ENCODE data around the gene ASGR2. TPM values are rescaled to one million over a fixed set of nuclear protein-coding genes. Genes with fewer than 3 reads are reported as not detected.
A peak's percentile ranks its signal among the peaks of the same experiment; 100 is the strongest.
"Not testable (repeated sequence)": the region's sequence is repeated elsewhere in the genome, so short reads cannot be mapped to it uniquely, and the experiment has no call there.

The ASGR2 gene
- 12.9 TPM for total RNA-seq

- H3K4me1 ChIP-seq (ENCODE audit: insufficient read depth, low read length), result peaks cover 83% of the 10 kb centered on the region
These were observed at the start of gene ASGR2 for GRCh38 chr17:7114241-7114874. Gene ASGR2, minus strand, starts transcription at chr17:7114822. Its CDS starts 582 bp downstream, at chr17:7114240.

GRCh38 chr17:7159571-7159970 is 44.9 kb upstream of the ASGR2 start:
- not testable (repeated sequence) for H3K4me3 ChIP-seq (ENCODE audit: low read length); H3K27me3 ChIP-seq (ENCODE audit: insufficient read depth, low read length); H3K9me3 ChIP-seq (ENCODE audit: low read depth, low read length)
- peaks cover 18% of the 10 kb centered on the region for H3K4me1 ChIP-seq (ENCODE audit: insufficient read depth, low read length)

More at GRCh38 chr17:7114241-7114874, at the start of gene ASGR2:
- Histone ChIP-seq H3K4me3 (ENCODE audit: low read length) (no peak within 1 kb of the TSS), H3K9me3 (ENCODE audit: low read depth, low read length) (no peaks in the 10 kb centered on the region), H3K27me3 (ENCODE audit: insufficient read depth, low read length) (no peaks in the 10 kb centered on the region)

GRCh38 chr17:7158424-7158823 is 43.8 kb upstream of the ASGR2 start:
- H3K4me1 ChIP-seq (ENCODE audit: insufficient read depth, low read length), result peaks cover 18% of the 10 kb centered on the region
- not testable (repeated sequence) for H3K9me3 ChIP-seq (ENCODE audit: low read depth, low read length); H3K27me3 ChIP-seq (ENCODE audit: insufficient read depth, low read length); H3K4me3 ChIP-seq (ENCODE audit: low read length)

GRCh38 chr17:7156342-7156940 is 41.8 kb upstream of the ASGR2 start:
- Histone ChIP-seq H3K4me1 (ENCODE audit: insufficient read depth, low read length) (peaks cover 18% of the 10 kb centered on the region), H3K27me3 (ENCODE audit: insufficient read depth, low read length) (no peaks in the 10 kb centered on the region), H3K9me3 (ENCODE audit: low read depth, low read length) (no peaks in the 10 kb centered on the region), H3K4me3 (ENCODE audit: low read length) (no peak overlapping the region)

- Histone ChIP-seq H3K4me1 (ENCODE audit: insufficient read depth, low read length) (no peaks in the 10 kb centered on the region), H3K4me3 (ENCODE audit: low read length) (no peak overlapping the region), H3K27me3 (ENCODE audit: insufficient read depth, low read length) (no peaks in the 10 kb centered on the region), H3K9me3 (ENCODE audit: low read depth, low read length) (no peaks in the 10 kb centered on the region)
These were observed 33.1 kb upstream of the ASGR2 start for GRCh38 chr17:7147772-7148171.

- H3K9me3 ChIP-seq (ENCODE audit: low read depth, low read length), result no peaks in the 10 kb centered on the region
- no peak overlapping the region for H3K4me3 ChIP-seq (ENCODE audit: low read length)
- H3K4me1 ChIP-seq (ENCODE audit: insufficient read depth, low read length), result no peaks in the 10 kb centered on the region
- no peaks in the 10 kb centered on the region for H3K27me3 ChIP-seq (ENCODE audit: insufficient read depth, low read length)
These were observed 31.5 kb upstream of the ASGR2 start for GRCh38 chr17:7146115-7146514.

GRCh38 chr17:7144213-7144612 is 29.6 kb upstream of the ASGR2 start:
- H3K27me3 ChIP-seq (ENCODE audit: insufficient read depth, low read length), result no peaks in the 10 kb centered on the region
- no peaks in the 10 kb centered on the region for H3K9me3 ChIP-seq (ENCODE audit: low read depth, low read length)
- H3K4me1 ChIP-seq (ENCODE audit: insufficient read depth, low read length), result peaks cover 7% of the 10 kb centered on the region
- no peak overlapping the region for H3K4me3 ChIP-seq (ENCODE audit: low read length)

- H3K4me1 ChIP-seq (ENCODE audit: insufficient read depth, low read length), result peaks cover 23% of the 10 kb centered on the region
- no peak overlapping the region for H3K4me3 ChIP-seq (ENCODE audit: low read length)
- peaks cover 3% of the 10 kb centered on the region for H3K27me3 ChIP-seq (ENCODE audit: insufficient read depth, low read length)
- no peaks in the 10 kb centered on the region for H3K9me3 ChIP-seq (ENCODE audit: low read depth, low read length)
These were observed 27.2 kb upstream of the ASGR2 start for GRCh38 chr17:7141824-7142223.

- Histone ChIP-seq H3K27me3 (ENCODE audit: insufficient read depth, low read length) (peaks cover 3% of the 10 kb centered on the region), H3K9me3 (ENCODE audit: low read depth, low read length) (no peaks in the 10 kb centered on the region), H3K4me1 (ENCODE audit: insufficient read depth, low read length) (peaks cover 46% of the 10 kb centered on the region), H3K4me3 (ENCODE audit: low read length) (peak overlapping the region; percentile 27)
These were observed 24.8 kb upstream of the ASGR2 start for GRCh38 chr17:7139400-7139799.

GRCh38 chr17:7138800-7139381 is 24.3 kb upstream of the ASGR2 start:
- H3K4me1 ChIP-seq (ENCODE audit: insufficient read depth, low read length), result peaks cover 51% of the 10 kb centered on the region
- H3K27me3 ChIP-seq (ENCODE audit: insufficient read depth, low read length), result peaks cover 3% of the 10 kb centered on the region
- H3K4me3 ChIP-seq (ENCODE audit: low read length), result peak overlapping the region; percentile 27
- no peaks in the 10 kb centered on the region for H3K9me3 ChIP-seq (ENCODE audit: low read depth, low read length)

- peaks cover 3% of the 10 kb centered on the region for H3K27me3 ChIP-seq (ENCODE audit: insufficient read depth, low read length)
- peak overlapping the region; percentile 34 for H3K4me3 ChIP-seq (ENCODE audit: low read length)
- peaks cover 64% of the 10 kb centered on the region for H3K4me1 ChIP-seq (ENCODE audit: insufficient read depth, low read length)
- H3K9me3 ChIP-seq (ENCODE audit: low read depth, low read length), result no peaks in the 10 kb centered on the region
These were observed 22.7 kb upstream of the ASGR2 start for GRCh38 chr17:7137171-7137943.

- H3K4me3 ChIP-seq (ENCODE audit: low read length), result no peak overlapping the region
- peaks cover 74% of the 10 kb centered on the region for H3K4me1 ChIP-seq (ENCODE audit: insufficient read depth, low read length)
These were observed 21.8 kb upstream of the ASGR2 start for GRCh38 chr17:7136266-7136877.

GRCh38 chr17:7133916-7134315 is 19.3 kb upstream of the ASGR2 start:
- no peaks in the 10 kb centered on the region for H3K9me3 ChIP-seq (ENCODE audit: low read depth, low read length)
- H3K4me3 ChIP-seq (ENCODE audit: low read length), result no peak overlapping the region
- H3K27me3 ChIP-seq (ENCODE audit: insufficient read depth, low read length), result peaks cover 3% of the 10 kb centered on the region
- peaks cover 88% of the 10 kb centered on the region for H3K4me1 ChIP-seq (ENCODE audit: insufficient read depth, low read length)

More at GRCh38 chr17:7136266-7136877, 21.8 kb upstream of the ASGR2 start:
- peaks cover 3% of the 10 kb centered on the region for H3K27me3 ChIP-seq (ENCODE audit: insufficient read depth, low read length)
- H3K9me3 ChIP-seq (ENCODE audit: low read depth, low read length), result no peaks in the 10 kb centered on the region

GRCh38 chr17:7133424-7133823 is 18.8 kb upstream of the ASGR2 start:
- Histone ChIP-seq H3K4me1 (ENCODE audit: insufficient read depth, low read length) (peaks cover 87% of the 10 kb centered on the region), H3K4me3 (ENCODE audit: low read length) (no peak overlapping the region), H3K27me3 (ENCODE audit: insufficient read depth, low read length) (peaks cover 3% of the 10 kb centered on the region), H3K9me3 (ENCODE audit: low read depth, low read length) (no peaks in the 10 kb centered on the region)
